ENCODE data around the gene EFCAB11. TPM values are rescaled to one million over a fixed set of nuclear protein-coding genes. Genes with fewer than 3 reads are reported as not detected.
A peak's percentile ranks its signal among the peaks of the same experiment; 100 is the strongest.

EFCAB11 gene
- total and polyA plus RNA-seq, 2 of the 8 experiments (the other 6 are each of a cell fraction or from before 2014, with no cell fraction given) = 6.8 to 12.8 TPM

GRCh38 chr14:89954070-89955021, at the start of gene EFCAB11 (continued):
- TF ChIP-seq CHD7 (IDR thresholded peaks at IDR 0.05; ENCODE audit: insufficient replicate concordance, low read length) = no peak
- peak; percentile 36; the same call in 1 of the 2 replicates for TF ChIP-seq CREB1 (IDR thresholded peaks at IDR 0.05)
- TF ChIP-seq ZNF274 (IDR thresholded peaks at IDR 0.05; ENCODE audit: borderline replicate concordance, extremely low read depth, low read length) = no peak
- no peak for TF ChIP-seq CBX8 (IDR thresholded peaks at IDR 0.05; ENCODE audit: borderline replicate concordance, low read depth, low read length)
- TF ChIP-seq GABPA (IDR thresholded peaks at IDR 0.05; ENCODE audit: borderline replicate concordance, insufficient read depth, low read length) = 0 out of 2 replicates have a peak, but pooled peaks have one; percentile 14
- no peak for TF ChIP-seq JUND (IDR thresholded peaks at IDR 0.05; ENCODE audit: low read length)
- TF ChIP-seq SAP30 (IDR thresholded peaks at IDR 0.05; ENCODE audit: insufficient read depth, insufficient replicate concordance, low read length) = peak; percentile 71
- TF ChIP-seq SRF (IDR thresholded peaks at IDR 0.05; ENCODE audit: low read depth, low read length) = no peak
- no peak for TF ChIP-seq RFX5 (IDR thresholded peaks at IDR 0.05; ENCODE audit: borderline replicate concordance, low read depth, low read length)
